ENCODE data around the gene GRAMD4.

The GRAMD4 gene

GRCh38 chr22:46656856-46657654, 36.9 kb downstream of the GRAMD4 start:
- no peak for DNase-seq (ENCODE audit: low spot score)

- DNase-seq (ENCODE audit: low spot score): no peak
Measured at GRCh38 chr22:46657655-46657953, 37.4 kb downstream of the GRAMD4 start.

GRCh38 chr22:46657996-46658947, 38.1 kb downstream of the GRAMD4 start:
- no peak for DNase-seq (ENCODE audit: low spot score)

GRCh38 chr22:46659059-46659790, 39.0 kb downstream of the GRAMD4 start:
- no peak for DNase-seq (ENCODE audit: low spot score)

DNA sequence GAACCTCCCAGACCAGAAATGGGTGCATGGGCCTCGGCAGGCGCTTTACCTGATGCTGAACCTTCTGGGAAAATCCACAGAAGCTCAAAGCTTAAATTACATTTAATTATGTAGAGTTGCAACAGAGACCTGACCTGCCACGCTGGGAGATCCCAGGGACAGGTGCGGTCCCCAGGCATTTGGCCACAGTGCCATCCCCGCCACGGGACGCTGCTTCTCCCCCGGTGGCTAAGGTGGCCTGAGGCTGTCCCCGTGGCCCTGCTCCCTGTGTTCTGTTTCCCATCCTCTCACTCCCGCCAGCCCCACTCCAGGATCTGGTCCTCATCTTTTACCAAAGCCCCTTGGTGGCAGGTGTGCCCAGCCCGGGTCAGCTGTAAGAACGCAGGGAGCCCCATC, 39.6 kb downstream of the GRAMD4 start:
- no peak for DNase-seq (ENCODE audit: low spot score)

DNA sequence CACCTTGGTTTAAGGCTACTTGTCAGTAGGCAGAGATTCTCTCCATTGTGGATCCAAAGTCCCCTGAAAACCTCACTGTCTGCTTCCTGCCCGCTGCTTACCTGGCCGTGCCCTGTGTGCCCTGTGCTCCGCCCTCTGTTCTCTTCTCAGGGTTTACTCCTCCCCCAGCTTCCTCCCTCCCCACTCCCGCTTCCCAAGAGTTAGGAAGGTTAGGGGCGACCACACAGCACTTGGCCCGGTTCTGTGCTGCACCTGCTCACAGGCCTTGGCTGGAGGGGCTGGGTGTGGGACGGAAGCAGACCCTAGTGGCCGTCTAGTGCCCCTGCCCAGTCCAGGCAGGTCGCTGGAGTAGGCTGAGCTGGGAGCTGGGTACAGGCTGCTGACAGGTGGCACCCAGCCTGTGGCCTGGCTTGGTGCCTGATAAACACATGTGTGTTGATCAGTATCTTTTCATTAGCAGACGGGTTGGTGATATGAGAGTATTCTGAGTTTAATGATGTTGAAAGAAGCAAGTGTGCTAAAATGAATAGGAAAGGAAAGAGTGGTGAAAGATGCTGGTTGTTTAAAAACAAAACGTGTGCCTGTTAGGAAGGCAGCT, 40.5 kb downstream of the GRAMD4 start:
- DNase-seq (ENCODE audit: low spot score): no peak

GRCh38 chr22:46661221-46661851, 41.1 kb downstream of the GRAMD4 start:
- DNase-seq (ENCODE audit: low spot score): no peak

DNA sequence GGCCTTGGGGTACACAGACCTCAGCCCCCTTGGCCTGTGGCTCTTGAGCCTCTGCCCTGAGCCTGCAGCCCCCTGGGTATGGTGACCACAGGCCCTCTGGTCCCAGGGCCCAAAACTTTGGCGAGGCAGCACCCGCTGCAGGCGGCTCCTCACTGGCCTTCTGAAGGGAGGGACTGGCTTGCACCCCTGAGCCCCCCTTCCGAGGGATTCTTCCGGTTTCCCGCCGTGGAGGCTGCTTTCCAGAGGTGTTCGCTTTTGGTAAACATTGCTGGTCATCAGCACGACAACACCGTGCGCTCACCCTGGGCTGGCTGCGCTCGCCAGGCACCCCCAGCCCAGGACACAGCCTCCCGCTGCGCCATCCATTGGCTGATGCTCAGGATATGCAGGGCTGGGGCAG, 42.0 kb downstream of the GRAMD4 start:
- no peak for DNase-seq (ENCODE audit: low spot score)

DNA sequence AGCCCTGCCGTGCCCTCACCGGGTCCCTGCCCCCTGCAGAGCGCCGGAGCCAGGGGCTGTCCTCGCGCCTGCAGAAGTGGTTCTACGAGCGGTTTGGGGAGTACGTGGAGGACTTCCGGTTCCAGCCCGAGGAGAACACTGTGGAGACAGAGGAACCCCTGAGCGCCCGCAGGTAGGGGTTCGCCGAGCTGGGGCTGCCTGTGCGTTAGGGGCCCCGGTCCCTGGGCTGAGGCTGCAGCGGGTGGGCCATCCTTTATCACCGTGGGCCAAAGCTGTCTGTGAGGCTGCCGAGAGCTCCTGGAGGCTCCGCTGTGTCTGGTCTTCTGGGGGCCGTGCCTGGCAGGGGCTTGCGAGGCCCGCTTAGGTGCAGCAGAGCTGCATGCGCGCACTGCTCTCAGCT, 42.8 kb downstream of the GRAMD4 start:
- no peak for DNase-seq (ENCODE audit: low spot score)

GRCh38 chr22:46663436-46664100, 43.4 kb downstream of the GRAMD4 start:
- DNase-seq (ENCODE audit: low spot score): no peak

DNA sequence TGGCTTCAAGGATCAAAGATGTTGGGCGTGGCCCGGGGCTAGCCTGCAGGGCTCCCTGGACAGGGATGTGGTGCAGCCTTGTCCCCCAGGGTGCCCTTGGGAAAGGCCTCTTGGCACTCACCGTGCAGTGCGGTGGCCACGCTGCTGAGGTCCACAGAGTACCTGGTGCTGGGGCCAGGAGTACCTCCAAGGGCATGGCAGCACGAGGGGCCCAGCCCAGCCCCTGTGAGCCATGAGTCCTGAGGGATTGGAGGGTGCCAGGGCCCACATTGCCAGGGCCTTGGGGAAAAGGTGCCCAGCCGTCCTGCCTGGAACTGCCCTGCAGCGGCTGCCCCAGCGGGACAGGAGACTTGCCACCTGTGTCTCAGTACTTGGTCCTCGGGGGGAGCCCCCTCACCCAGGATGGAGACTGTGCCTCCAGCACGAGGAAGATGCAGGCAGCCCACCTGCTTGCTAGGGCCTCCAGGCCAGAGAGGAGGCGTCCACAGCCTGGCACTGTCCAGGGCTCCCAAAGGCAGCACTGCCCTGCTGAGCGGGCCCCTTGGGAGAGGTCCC, 44.2 kb downstream of the GRAMD4 start:
- DNase-seq (ENCODE audit: low spot score): no peak

DNA sequence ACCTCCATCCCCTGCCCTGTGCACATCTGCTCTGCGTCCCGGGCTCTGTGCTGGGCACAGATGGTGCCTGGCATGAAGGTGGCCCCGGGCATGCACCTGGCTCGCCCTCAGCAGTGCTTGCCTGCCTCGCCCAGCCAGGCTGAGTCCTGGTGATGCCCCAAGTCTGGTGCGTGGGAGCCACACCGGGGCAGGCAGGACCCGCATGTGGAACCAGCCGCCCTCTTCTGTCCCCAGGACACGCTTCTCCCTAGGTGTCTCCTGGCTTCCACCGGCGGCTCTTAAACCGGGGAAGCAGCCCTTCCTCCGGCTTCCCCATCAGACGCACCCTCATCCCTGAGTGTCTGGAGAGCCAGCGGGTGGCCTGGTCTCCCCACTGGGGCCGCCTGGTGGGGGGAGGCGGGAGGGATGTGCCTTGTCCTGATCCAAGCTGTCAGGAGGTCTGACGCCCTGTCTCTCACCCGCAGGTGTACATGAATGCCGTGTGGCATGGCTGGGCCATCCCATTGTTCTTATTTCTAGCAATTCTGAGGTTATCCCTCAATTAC, 45.0 kb downstream of the GRAMD4 start:
- DNase-seq (ENCODE audit: low spot score): no peak

- DNase-seq (ENCODE audit: low spot score): no peak
Measured at GRCh38 chr22:46665751-46666280, 45.6 kb downstream of the GRAMD4 start.

DNA sequence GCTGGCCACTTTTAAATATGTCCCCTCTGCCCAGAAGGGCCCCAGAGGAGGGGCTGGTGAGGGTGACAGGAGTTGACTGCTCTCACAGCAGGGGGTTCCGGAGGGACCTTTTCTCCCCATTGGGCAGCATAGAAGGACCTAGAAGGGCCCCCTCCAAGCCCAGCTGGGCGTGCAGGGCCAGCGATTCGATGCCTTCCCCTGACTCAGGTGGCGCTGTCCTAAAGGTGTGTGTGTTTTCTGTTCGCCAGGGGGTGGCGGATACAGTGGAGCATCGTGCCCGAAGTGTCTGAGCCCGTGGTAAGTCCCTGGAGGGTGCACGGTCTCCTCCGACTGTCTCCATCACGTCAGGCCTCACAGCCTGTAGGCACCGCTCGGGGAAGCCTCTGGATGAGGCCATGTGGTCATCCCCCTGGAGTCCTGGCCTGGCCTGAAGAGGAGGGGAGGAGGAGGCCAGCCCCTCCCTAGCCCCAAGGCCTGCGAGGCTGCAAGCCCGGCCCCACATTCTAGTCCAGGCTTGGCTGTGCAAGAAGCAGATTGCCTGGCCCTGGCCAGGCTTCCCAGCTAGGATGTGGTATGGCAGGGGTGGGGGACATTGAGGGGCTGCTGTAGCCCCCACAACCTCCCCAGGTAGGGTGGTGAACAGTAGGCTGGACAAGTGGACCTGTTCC, 46.5 kb downstream of the GRAMD4 start:
- no peak for DNase-seq (ENCODE audit: low spot score)

GRCh38 chr22:46667245-46667623, 47.0 kb downstream of the GRAMD4 start:
- DNase-seq (ENCODE audit: low spot score): no peak

DNA sequence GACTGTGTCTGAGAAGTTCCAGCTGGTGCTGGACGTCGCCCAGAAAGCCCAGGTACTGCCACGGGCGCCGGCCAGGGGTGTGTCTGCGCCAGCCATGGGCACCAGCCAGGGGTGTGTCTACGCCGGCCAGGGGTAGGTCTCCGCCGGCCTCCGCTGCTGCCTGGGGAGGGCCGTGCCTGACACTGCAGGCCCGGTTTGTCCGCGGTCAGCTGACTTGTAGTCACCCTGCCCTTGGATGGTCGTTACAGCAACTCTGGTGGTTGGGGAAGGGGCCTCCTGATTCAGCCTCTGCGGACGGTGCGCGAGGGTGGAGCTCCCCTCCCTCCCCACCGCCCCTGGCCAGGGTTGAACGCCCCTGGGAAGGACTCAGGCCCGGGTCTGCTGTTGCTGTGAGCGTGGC, 47.9 kb downstream of the GRAMD4 start:
- no peak for DNase-seq (ENCODE audit: low spot score)

DNA sequence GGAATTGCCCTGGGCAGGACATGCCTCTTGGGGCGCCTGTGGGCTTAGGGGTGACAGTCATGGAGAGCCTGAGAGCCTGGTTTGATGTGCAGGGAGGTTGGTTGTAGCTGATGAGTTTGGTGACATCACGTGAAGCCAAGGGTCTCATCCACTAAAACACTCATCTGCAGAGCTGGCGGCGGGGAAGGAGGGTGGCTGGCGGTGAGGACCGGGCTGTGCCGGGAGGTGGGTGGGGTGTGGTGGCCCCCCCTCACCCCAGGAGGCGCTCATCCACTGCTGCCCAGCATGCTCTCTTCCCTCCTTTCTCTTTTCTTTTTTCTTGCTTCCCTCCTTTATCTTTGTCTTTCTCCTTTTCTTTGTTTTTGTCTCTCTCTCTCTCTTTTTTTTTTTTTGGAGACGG, 49.0 kb downstream of the GRAMD4 start:
- no peak for DNase-seq (ENCODE audit: low spot score)

DNA sequence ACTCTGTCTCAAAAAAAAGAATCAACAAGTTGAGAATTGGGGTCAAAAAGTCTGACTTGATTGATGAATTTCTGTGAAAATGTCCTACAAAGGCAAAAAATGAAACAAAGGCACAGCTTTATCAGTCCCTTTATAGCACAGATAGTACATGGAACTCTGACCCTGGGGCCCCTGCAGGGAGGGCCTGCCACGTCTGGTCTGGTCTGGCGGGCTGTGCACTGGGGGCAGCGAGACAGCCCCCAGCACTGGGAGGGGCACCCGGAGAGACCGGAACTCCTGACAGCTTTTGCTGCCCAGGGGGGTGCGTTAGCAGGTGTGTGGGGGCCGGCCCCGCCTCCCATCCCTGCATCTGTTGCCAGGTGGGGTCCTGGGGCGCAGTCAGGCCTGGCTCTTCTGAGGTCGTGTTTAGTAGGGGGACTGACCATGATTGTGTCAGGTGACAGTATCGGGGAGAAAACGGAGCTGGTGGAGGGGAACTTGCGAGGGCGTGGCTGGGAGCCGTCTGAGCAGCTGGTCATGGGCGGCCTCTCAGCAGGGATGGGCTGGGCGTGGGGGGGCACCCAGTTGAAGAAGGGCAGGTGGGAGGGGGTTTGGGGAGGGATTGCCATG, 51.7 kb downstream of the GRAMD4 start:
- no peak for DNase-seq (ENCODE audit: low spot score)

- no peak for DNase-seq (ENCODE audit: low spot score)
Measured at GRCh38 chr22:46672731-46673130, 52.5 kb downstream of the GRAMD4 start.

Data from kidney capillary endothelial cell (primary cell).